EL (cell line): ENCODE results near the gene SDE2.
A peak's percentile ranks its signal among the peaks of the same experiment; 100 is the strongest.
"Not testable (repeated sequence)": the region's sequence is repeated elsewhere in the genome, so short reads cannot be mapped to it uniquely, and the experiment has no call there.

Experiments
- DNase-seq: peaks from one replicate; pipeline ENCODE4 v3.0.0-alpha.2; 2016

Gene SDE2

DNA sequence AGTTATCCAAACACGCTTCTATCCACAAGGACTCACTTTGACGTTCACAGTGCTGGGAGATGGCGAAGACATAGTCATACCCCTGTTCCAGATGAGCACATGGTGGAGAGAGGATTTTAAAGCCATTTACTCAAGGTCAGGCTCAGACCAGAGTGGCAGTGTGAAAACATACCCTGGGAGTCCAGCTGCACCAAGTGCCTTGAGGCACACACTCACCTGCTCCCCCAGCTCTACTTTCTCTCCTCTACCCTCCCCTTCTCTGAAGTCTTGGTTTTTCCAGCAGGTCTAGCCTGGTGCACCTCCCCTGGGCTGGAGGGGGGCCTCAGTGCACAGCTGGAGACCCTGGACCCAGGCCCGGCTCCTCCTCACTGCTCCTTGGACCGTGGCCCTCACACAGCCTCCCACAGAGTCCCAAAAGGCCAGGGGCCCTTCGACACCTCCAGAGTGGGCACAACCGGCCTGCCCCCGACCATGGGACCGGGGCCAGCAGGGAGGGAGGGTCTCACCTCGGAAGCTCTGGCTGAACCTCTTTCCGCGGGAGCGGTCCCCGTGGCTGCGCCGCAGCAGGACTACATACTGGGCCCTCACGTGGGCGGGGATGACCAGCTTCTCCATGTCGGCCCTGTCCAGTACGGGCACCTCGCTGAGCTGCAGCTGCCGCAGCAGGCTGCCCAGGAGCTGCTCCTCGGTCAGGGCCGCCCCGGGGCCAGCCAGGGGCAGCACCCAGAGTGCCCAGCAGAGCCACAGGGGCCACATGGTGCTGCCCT is 58.6 kb downstream of the SDE2 start:
- DNase-seq = no peak

DNA sequence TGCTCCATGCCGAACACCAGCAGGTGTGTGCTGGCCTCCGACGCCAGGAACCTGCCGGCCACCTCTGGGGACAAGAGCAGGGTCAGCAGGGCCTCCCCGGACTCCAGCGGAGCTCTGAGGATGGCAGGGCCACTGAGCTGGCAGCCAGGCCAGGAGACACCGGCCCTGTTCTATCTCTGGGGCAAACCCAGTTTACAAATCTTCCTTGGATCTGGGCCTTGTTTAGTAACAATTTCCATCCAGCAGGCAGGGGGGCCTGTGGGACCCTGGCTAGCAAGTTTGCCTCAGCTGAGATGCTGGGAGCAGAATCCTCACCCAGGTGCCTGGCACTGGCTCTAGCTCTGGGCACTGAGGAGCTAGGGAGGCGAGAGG is 59.2 kb downstream of the SDE2 start:
- DNase-seq = not testable (repeated sequence)

DNA sequence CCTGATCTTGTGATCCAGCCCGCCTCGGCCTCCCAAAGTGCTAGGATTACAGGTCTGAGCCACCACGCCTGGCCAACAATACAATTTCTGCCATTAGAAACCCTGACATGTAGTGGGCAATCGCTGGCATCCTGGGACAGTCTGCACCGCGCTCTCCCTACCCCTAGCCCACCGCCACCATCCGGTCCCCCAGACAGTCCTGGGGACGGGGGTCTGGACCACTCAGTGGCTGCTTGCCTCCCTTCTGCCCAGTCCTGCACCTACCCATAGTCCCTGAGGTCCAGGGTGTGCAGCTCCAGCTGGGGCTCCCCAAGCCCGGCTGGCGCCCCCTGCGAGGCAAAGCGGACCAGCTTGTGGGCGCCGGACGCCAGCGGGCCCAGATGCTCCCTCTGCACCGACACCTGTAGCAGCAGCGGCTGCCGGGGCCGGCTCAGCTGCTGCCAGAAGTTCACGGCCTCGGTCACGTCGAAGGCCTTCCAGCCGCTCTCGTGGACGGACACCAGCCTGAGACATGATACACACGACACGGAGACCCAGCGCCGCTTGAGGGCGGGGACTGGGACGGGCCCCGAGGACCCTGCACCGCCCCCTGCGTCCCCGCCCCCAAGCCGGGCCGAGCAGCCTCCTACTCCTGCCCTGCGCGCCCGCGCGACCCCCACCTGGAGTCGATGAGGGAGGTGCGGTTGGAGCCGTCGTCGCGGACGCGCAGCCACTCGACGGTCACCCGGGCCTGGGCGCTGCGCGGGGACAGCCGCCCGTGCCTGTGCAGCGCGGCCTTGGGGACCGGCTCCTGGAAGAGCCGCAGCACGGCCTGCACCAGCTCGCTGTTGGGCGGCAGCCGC is 59.8 kb downstream of the SDE2 start:
- not testable (repeated sequence) for DNase-seq

DNA sequence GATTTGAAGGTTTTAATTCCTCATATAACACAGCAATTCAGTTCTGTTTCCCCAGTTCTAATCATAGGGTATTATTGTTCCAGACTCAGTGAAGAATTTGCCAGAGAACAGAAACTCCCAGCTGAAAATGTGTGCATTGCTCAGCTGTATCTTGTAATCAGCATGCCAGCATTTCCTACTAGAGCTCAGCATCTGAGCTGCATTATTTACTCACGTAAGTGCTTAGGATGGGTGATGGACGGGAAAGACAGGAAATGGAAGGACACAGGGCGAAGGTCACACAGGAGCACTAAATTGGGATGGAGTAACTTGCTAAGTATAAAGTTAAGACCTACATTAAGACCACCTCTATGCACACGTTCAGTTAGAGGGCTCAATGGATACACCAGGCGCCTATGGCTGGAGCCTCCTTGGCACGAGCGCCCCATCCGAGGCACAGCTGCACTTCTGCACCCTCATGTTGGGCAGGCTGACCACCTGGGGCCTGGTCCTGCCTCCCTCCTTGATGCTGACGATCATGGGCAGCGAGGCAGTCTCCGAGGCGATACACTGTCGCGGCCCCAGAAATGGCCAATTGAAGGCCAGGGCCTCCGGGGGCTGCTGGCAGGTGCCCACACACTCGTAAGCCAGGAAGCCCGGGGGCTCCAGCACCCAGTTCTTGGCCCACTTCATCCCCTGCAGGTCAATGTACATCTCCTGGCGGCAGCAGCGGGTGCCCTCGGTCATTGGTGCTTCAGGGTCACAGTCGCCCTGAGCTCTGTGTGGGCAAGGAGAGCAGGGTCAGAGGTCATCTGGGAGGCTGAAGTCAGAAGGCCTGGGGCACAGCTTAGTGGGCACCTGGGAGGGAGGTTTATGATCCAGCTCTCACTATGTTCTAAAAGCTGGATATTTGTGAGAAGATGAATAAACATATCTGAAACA is 61.8 kb downstream of the SDE2 start:
- DNase-seq = no peak

DNA sequence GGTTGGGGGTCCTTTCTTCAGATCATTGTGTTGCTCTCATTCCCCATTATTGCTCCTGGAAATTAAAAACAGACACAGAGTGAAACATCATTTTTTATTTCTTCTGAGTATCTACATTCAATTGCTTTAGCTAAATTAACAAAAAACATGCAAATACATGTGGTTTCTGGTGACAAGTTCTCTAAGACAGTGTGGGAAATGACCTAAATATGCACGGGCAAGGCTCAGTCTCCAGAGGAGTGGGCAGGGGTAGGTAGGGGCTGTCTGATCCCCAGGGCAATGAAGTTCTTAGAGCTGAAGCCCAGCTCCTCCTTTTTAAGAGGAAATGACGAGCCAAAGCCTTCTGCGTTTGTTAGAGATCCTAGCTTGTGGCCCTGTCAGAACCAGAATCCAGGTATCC is 62.6 kb downstream of the SDE2 start:
- no peak for DNase-seq

DNA sequence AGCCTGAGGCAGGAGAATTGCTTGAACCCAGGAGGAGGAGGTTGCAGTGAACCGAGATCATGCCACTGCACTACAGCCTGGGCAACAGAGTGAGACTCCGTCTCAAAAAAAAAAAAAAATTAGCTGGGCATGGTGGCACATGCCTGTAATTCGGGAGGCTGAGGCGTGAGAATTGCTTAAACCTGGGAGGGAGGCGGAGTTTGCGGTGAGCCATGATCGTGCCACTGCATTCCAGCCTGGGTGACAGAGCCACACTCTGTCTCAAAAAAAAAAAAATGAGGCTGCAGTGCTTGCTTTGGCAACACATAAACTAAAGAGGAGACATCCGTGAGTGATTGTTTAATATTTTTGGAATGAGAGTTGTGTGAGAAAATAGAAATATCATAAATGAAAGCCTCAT is 63.1 kb downstream of the SDE2 start:
- not testable (repeated sequence) for DNase-seq

DNA sequence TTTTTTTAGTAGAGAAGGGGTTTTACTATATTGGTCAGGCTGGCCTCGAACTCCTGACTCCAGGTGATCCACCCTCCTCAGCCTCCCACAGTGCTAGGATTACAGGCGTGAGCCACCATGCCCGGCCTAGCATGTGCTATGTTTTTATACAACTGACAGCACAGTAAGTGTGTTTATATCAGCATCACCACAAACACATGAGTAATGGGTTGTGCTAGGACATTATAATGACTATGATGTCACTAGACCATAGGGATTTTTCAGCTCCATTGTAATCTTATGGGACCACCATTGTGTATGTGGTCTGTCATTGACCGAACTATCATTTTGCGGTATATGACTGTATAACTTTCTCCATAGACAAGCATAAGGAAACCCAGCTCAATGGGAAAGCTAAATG is 64.4 kb downstream of the SDE2 start:
- no peak for DNase-seq

DNA sequence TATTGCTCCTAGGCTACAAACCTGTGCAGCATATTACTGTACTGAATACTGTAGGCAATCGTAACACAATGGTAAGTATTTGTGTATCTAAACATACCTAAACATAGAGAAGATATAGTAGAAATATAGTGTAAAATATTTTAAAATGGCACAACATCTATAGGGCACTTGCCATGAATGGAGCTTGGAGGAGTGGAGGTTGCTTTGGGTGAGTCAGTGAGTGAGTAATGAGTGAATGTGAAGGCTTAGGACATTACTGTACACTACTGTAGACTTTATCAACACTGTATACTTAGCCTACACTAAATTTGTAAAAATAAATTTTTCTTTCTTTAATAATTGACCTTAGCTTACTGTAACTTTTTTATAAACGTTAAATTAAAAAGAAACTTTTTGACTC is 66.1 kb downstream of the SDE2 start:
- peak; percentile 69 for DNase-seq
